Hepatocyte (in vitro differentiated cells): ENCODE data around the gene SBNO2.

ENCODE experiments used
- CTCF ChIP-seq: fragments of 200-600 bp; sonication (generic); IDR thresholded peaks from 2 replicates; pipeline ENCODE4 v1.5.1; 2016; ENCODE audit warnings: antibody characterized with exemption, mild to moderate bottlenecking; ENCODE audit not compliant: poor library complexity
- EZH2 ChIP-seq: fragments of 200-600 bp; sonication (generic); IDR thresholded peaks from 2 replicates; pipeline ENCODE4 v1.6.1; 2016; ENCODE audit warnings: antibody characterized with exemption, mild to moderate bottlenecking, borderline replicate concordance
- EZH2phosphoT487 ChIP-seq: fragments of 200-600 bp; sonication (generic); IDR thresholded peaks from one replicate; pipeline ENCODE4 v1.6.1; 2018; ENCODE audit warnings: antibody characterized with exemption, mild to moderate bottlenecking, low read depth, moderate library complexity; ENCODE audit not compliant: unreplicated experiment, severe bottlenecking

DNA sequence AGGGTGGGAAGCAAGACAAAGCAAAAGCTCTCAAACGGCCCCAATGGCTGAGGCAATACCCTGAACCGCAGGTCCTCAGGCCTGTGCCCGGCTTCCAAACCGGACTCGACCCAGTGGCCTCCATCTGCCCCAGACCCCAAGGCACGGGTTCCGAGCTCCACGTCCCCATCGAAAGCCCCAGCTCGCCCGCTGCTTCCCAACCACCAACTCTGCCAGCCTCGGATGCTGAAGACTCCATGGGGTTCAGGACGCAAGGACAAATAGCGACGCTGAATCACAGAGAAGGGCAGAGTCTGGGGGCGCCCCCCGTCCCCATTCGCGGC lies 79.5 kb downstream of the SBNO2 start:
- TF ChIP-seq CTCF (no peak), EZH2 (no peak), EZH2phosphoT487 (no peak)
